Measurements from ENCODE around the gene ABCB8.

ABCB8 gene

GRCh38 chr7:151083071-151083823, 55.0 kb downstream of the ABCB8 start, which contains the start of gene TMUB1:
Gene TMUB1, minus strand, starts transcription at chr7:151083493. Its CDS starts 930 bp downstream, at chr7:151082563.
- H3K79me2 ChIP-seq (ENCODE audit: insufficient read depth, low read length), result peaks cover 56% of the 10 kb centered on the region

DNA sequence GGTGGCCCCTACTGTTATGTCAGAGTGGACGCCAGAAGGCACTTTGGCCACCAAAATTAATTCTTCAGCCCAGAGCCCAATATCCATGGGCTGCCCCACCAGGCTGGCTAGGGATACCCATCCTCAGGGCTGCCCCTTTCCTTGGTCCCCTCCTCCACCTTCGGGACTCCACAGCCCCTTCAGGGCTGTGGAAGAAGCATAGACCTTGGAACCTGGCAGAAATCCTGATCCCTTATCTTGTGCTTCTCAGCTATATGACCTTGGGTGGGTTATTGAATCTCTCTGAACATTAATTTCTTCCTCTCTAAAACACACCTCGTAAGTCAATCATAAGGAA, 55.5 kb downstream of the ABCB8 start:
- peaks cover 32% of the 10 kb centered on the region for H4K20me1 ChIP-seq (ENCODE audit: insufficient read depth, low read length, poor library complexity, severe bottlenecking)
- H3F3A ChIP-seq (ENCODE audit: low read depth), result no peaks in the 10 kb centered on the region
- H3K36me3 ChIP-seq (ENCODE audit: insufficient read depth, low read length), result no peaks in the 10 kb centered on the region; the same call in 1 of the 2 replicates
- peaks cover 61% of the 10 kb centered on the region for H3K79me2 ChIP-seq (ENCODE audit: insufficient read depth, low read length)
- peak overlapping the region; percentile 90 for H2AFZ ChIP-seq (ENCODE audit: low read length)
- H3K9me3 ChIP-seq (ENCODE audit: insufficient read depth, low read depth, low read length), result no peaks in the 10 kb centered on the region
- peak overlapping the region; percentile 100 for H3K4me3 ChIP-seq (ENCODE audit: low read length, poor library complexity, severe bottlenecking)
- H3K9ac ChIP-seq (ENCODE audit: low read depth, low read length, poor library complexity, severe bottlenecking), result peak overlapping the region; percentile 99
- TF ChIP-seq CTCF (conservative IDR thresholded peaks at IDR 0.05; ENCODE audit: low read length) (no peak), EZH2phosphoT487 (IDR thresholded peaks at IDR 0.05; ENCODE audit: borderline replicate concordance) (no peak)
- no peaks in the 10 kb centered on the region for H3K9me2 ChIP-seq (replicated peaks; ENCODE audit: low read depth, low read length)
- H3K27me3 ChIP-seq (ENCODE audit: insufficient read depth, low read length, poor library complexity, severe bottlenecking), result no peaks in the 10 kb centered on the region
- peak overlapping the region; percentile 88 for H3K4me2 ChIP-seq (ENCODE audit: low read depth, low read length, poor library complexity, severe bottlenecking)
- peaks cover 45% of the 10 kb centered on the region for H3K4me1 ChIP-seq (ENCODE audit: insufficient read depth, low read length, poor library complexity, severe bottlenecking)

More at GRCh38 chr7:151083071-151083823, 55.0 kb downstream of the ABCB8 start, which contains the start of gene TMUB1:
- H3K36me3 ChIP-seq (ENCODE audit: insufficient read depth, low read length), result no peaks in the 10 kb centered on the region; the same call in 1 of the 2 replicates
- H3K4me3 ChIP-seq (ENCODE audit: low read length, poor library complexity, severe bottlenecking), result peak within 1 kb of the TSS; percentile 100
- peaks cover 27% of the 10 kb centered on the region for H4K20me1 ChIP-seq (ENCODE audit: insufficient read depth, low read length, poor library complexity, severe bottlenecking)
- peaks cover 45% of the 10 kb centered on the region for H3K4me1 ChIP-seq (ENCODE audit: insufficient read depth, low read length, poor library complexity, severe bottlenecking)
- H3K9me3 ChIP-seq (ENCODE audit: insufficient read depth, low read depth, low read length), result no peaks in the 10 kb centered on the region
- TF ChIP-seq CTCF (conservative IDR thresholded peaks at IDR 0.05; ENCODE audit: low read length), result no peak
- TF ChIP-seq EZH2phosphoT487 (IDR thresholded peaks at IDR 0.05; ENCODE audit: borderline replicate concordance), result no peak
- H3F3A ChIP-seq (ENCODE audit: low read depth), result 0 out of 2 replicates have a peak, but pooled peaks cover under 1% of the 10 kb centered on the region
- H2AFZ ChIP-seq (ENCODE audit: low read length), result peak within 1 kb of the TSS; percentile 90
- peak within 1 kb of the TSS; percentile 88 for H3K4me2 ChIP-seq (ENCODE audit: low read depth, low read length, poor library complexity, severe bottlenecking)
- H3K9ac ChIP-seq (ENCODE audit: low read depth, low read length, poor library complexity, severe bottlenecking), result peak within 1 kb of the TSS; percentile 99
- H3K9me2 ChIP-seq (replicated peaks; ENCODE audit: low read depth, low read length), result no peaks in the 10 kb centered on the region
- H3K27me3 ChIP-seq (ENCODE audit: insufficient read depth, low read length, poor library complexity, severe bottlenecking), result no peaks in the 10 kb centered on the region

DNA sequence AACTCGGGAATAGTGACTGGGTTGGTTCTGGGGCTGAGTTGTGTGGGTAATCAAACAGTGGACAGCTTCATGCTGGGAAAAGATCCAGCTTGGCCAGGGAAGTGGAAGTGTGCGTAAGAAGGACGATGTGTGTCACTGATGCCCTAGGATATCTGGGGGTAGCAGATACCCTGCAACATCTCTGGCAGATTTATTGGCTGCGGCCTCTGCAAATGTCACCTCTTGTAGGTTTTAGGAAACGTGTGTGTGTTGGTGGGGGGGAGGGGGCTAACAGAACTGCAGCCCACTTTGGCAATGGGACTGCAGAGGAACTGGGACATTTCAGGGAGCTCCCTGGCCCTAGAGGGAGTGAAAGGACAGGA, 57.1 kb downstream of the ABCB8 start:
- 0 out of 2 replicates have a peak overlapping the region, but pooled peaks have one; percentile 97 for H2AFZ ChIP-seq (ENCODE audit: low read length)

More for the DNA sequence above, 57.1 kb downstream of the ABCB8 start:
- H3K9ac ChIP-seq (ENCODE audit: low read depth, low read length, poor library complexity, severe bottlenecking), result peak overlapping the region; percentile 79
- H3K4me2 ChIP-seq (ENCODE audit: low read depth, low read length, poor library complexity, severe bottlenecking), result peak overlapping the region; percentile 92
- no peaks in the 10 kb centered on the region for H3F3A ChIP-seq (ENCODE audit: low read depth)
- peaks cover 45% of the 10 kb centered on the region for H3K4me1 ChIP-seq (ENCODE audit: insufficient read depth, low read length, poor library complexity, severe bottlenecking)
- H3K9me3 ChIP-seq (ENCODE audit: insufficient read depth, low read depth, low read length), result no peaks in the 10 kb centered on the region
- TF ChIP-seq CTCF (conservative IDR thresholded peaks at IDR 0.05; ENCODE audit: low read length), result no peak
- no peak for TF ChIP-seq EZH2phosphoT487 (IDR thresholded peaks at IDR 0.05; ENCODE audit: borderline replicate concordance)
- no peaks in the 10 kb centered on the region for H3K27me3 ChIP-seq (ENCODE audit: insufficient read depth, low read length, poor library complexity, severe bottlenecking)
- H3K79me2 ChIP-seq (ENCODE audit: insufficient read depth, low read length), result peaks cover 61% of the 10 kb centered on the region
- peaks cover 28% of the 10 kb centered on the region for H4K20me1 ChIP-seq (ENCODE audit: insufficient read depth, low read length, poor library complexity, severe bottlenecking)
- H3K4me3 ChIP-seq (ENCODE audit: low read length, poor library complexity, severe bottlenecking), result peak overlapping the region; percentile 75
- no peaks in the 10 kb centered on the region for H3K36me3 ChIP-seq (ENCODE audit: insufficient read depth, low read length)
- no peaks in the 10 kb centered on the region for H3K9me2 ChIP-seq (replicated peaks; ENCODE audit: low read depth, low read length)
